AG04449 (cell line): ENCODE data around the gene KCNH5.

Experiments used
- CTCF ChIA-PET: fragments of 350-600 bp; formaldehyde crosslinking; extraction: SDS; loops from one replicate; lab custom pipeline; 2021; ENCODE audit warnings: antibody characterized with exemption; lab: Yijun Ruan, JAX
- POLR2A ChIA-PET: fragments of 400-600, 350-600 bp; formaldehyde crosslinking; extraction: SDS; loops from one replicate; lab custom pipeline; 2020; ENCODE audit warnings: antibody characterized with exemption, inconsistent platforms; lab: Yijun Ruan, JAX
- DNase-seq: peaks from one replicate; pipeline ENCODE4 v3.0.0-alpha.2; 2010; ENCODE audit warnings: low read depth, low spot score
- H3K4me3 ChIP-seq: 2 replicates; pipeline ENCODE4 v1.5.1; 2011; ENCODE audit warnings: low read depth, mild to moderate bottlenecking, control low read depth, low read length
- CTCF ChIP-seq: IDR thresholded peaks from one replicate; pipeline ENCODE4 v1.5.1; 2011; ENCODE audit warnings: mild to moderate bottlenecking, moderate library complexity, low read length, control low read depth, inconsistent platforms; ENCODE audit not compliant: insufficient read depth; ENCODE audit errors: missing control alignments

Gene KCNH5

GRCh38 chr14:62736048-62737043 is 308.9 kb downstream of the KCNH5 start:
- TF ChIP-seq CTCF: no peak
- no peak overlapping the region for H3K4me3 ChIP-seq
- DNase-seq: no peak
- POLR2A ChIA-PET: no interaction called here
- CTCF ChIA-PET: no interaction called here

DNA sequence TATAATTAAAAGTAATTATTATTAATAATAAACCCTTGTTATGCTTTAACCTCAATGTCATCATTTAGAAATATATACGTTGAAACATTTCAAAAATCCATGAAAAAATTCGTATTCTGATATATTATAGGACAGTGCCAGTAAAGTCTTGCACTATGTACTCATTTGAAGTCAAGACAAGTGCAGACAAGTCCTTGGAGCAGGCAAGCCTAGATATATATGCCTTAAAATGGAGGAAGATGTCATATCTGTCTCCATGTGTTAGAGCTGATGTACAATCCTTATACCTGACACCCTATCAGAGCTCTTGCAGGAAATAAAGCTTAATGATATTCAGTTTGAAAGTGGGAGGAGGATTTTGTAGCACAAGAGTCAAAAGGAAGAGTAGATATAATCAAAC is 310.4 kb downstream of the KCNH5 start:
- DNase-seq: no peak
- CTCF ChIA-PET: no interaction called here
- H3K4me3 ChIP-seq: no peak overlapping the region
- TF ChIP-seq CTCF: no peak
- POLR2A ChIA-PET: no interaction called here

GRCh38 chr14:62722406-62722805 is 322.9 kb downstream of the KCNH5 start:
- ChIA-PET POLR2A (no interaction called here), CTCF (no interaction called here)
- no peak for TF ChIP-seq CTCF
- no peak overlapping the region for H3K4me3 ChIP-seq
- no peak for DNase-seq

GRCh38 chr14:62718629-62719028 is 326.6 kb downstream of the KCNH5 start:
- CTCF ChIA-PET: no interaction called here
- H3K4me3 ChIP-seq: no peak overlapping the region
- no peak for DNase-seq
- POLR2A ChIA-PET: no interaction called here
- TF ChIP-seq CTCF: no peak

- CTCF ChIA-PET: no interaction called here
- POLR2A ChIA-PET: no interaction called here
- no peak overlapping the region for H3K4me3 ChIP-seq
- TF ChIP-seq CTCF: no peak
- no peak for DNase-seq
These were observed 333.8 kb downstream of the KCNH5 start for GRCh38 chr14:62711351-62712023.

DNA sequence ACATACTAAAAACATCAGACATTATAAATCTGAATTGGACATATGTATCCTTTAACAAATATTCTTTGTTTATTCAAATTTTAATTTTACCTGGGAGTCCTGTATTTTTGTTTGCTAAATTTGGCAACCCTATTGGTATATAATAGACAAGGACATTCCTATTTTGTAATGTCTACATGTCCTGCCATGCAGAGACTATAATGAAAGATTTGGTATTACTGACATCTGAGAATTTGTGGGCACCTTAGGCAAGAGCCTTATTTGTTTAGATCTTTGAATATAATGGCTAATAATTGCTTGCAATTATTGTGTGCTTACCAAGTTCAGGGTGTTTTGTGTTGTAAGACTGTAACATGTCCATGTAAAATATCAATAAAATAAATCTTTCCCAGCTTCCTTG is 334.4 kb downstream of the KCNH5 start:
- no peak for DNase-seq
- CTCF ChIA-PET: no interaction called here
- no peak overlapping the region for H3K4me3 ChIP-seq
- TF ChIP-seq CTCF: no peak
- POLR2A ChIA-PET: no interaction called here
